WTC11 (cell line): ENCODE data around the gene FOXK1. TPM values are rescaled to one million over a fixed set of nuclear protein-coding genes. Genes with fewer than 3 reads are reported as not detected.
A peak's percentile ranks its signal among the peaks of the same experiment; 100 is the strongest.
"Not testable (repeated sequence)": the region's sequence is repeated elsewhere in the genome, so short reads cannot be mapped to it uniquely, and the experiment has no call there.

Source experiments
- ATAC-seq: fragments of 200-7000 bp; cut with Tn5 transposase; 2 replicates; pipeline ENCODE4 v1.10.0; 2021; ENCODE audit warnings: mild to moderate bottlenecking, moderate library complexity
- CTCF ChIA-PET: fragments of 300-600 bp; sonication (Branson Sonifier 250); formaldehyde crosslinking; loops from one replicate; lab custom pipeline; 2021; ENCODE audit warnings: antibody characterized with exemption; lab: Charles Lee
- POLR2A ChIA-PET: fragments of 350-600 bp; sonication (Branson Sonifier 250); formaldehyde crosslinking; loops from one replicate; lab custom pipeline; 2021; ENCODE audit warnings: antibody characterized with exemption; lab: Charles Lee
- DNase-seq: peaks from one replicate; pipeline ENCODE4 v3.0.0; 2021; ENCODE audit warnings: low spot score
- H3K27ac Mint-ChIP-seq: 2 replicates; pipeline ENCODE4 v1.8.0; 2021; ENCODE audit warnings: mixed read lengths
- H3K27me3 Mint-ChIP-seq: 2 replicates; pipeline ENCODE4 v1.8.0; 2021; ENCODE audit warnings: low read depth, mild to moderate bottlenecking, moderate library complexity, mixed read lengths
- H3K36me3 Mint-ChIP-seq: 2 replicates; pipeline ENCODE4 v1.8.0; 2021; ENCODE audit warnings: mixed read lengths
- H3K4me1 Mint-ChIP-seq: 2 replicates; pipeline ENCODE4 v1.8.0; 2022; ENCODE audit warnings: mixed read lengths
- H3K4me3 Mint-ChIP-seq: 2 replicates; pipeline ENCODE4 v1.8.0; 2021; ENCODE audit warnings: mild to moderate bottlenecking, moderate library complexity, mixed read lengths
- H3K9me3 Mint-ChIP-seq: 2 replicates; pipeline ENCODE4 v1.8.0; 2021; ENCODE audit warnings: mixed read lengths
- FOXJ3 ChIP-seq: sonication (generic); formaldehyde crosslinking; IDR thresholded peaks from 2 replicates; pipeline ENCODE4 v1.9.0; 2021; ENCODE audit warnings: missing genetic modification reagents, mild to moderate bottlenecking, borderline replicate concordance
- GABPB1 ChIP-seq: sonication (generic); formaldehyde crosslinking; IDR thresholded peaks from 2 replicates; pipeline ENCODE4 v1.8.1; 2023; ENCODE audit warnings: mild to moderate bottlenecking, missing genetic modification reagents
- MYBL2 ChIP-seq: sonication (generic); formaldehyde crosslinking; IDR thresholded peaks from 2 replicates; pipeline ENCODE4 v1.8.1; 2023; ENCODE audit warnings: mild to moderate bottlenecking, moderate library complexity, missing genetic modification reagents
- NR3C1 ChIP-seq: sonication (generic); formaldehyde crosslinking; conservative IDR thresholded peaks from 2 replicates; pipeline ENCODE4 v1.8.1; 2023; ENCODE audit warnings: low read depth, mild to moderate bottlenecking, missing genetic modification reagents
- SP1 ChIP-seq: sonication (generic); formaldehyde crosslinking; conservative IDR thresholded peaks from 2 replicates; pipeline ENCODE4 v1.8.1; 2022; ENCODE audit warnings: missing genetic modification reagents
- total RNA-seq: library from RNA; stranded (reverse); gene quantifications from 3 replicates; pipeline ENCODE4 v1.2.3, GENCODE V29; 2021
- TF ChIP-seq, protein P1 (sequence below): sonication (generic); formaldehyde crosslinking; IDR thresholded peaks from 2 replicates; pipeline ENCODE4 v1.8.1; 2022; ENCODE audit warnings: low read depth, mild to moderate bottlenecking, moderate library complexity, missing genetic modification reagents, borderline replicate concordance
- TF ChIP-seq, protein P2 (sequence below): fragments of 250-450 bp; sonication (Bioruptor Pico); IDR thresholded peaks from 2 replicates; pipeline ENCODE4 v1.9.0; 2021; ENCODE audit warnings: mild to moderate bottlenecking
- TF ChIP-seq, protein P3 (sequence below): sonication (generic); formaldehyde crosslinking; IDR thresholded peaks from 2 replicates; pipeline ENCODE4 v1.8.0; 2022; ENCODE audit warnings: missing genetic modification reagents
- TF ChIP-seq, protein P4 (sequence below): sonication (generic); formaldehyde crosslinking; IDR thresholded peaks from 2 replicates; pipeline ENCODE4 v1.8.0; 2022; ENCODE audit warnings: mild to moderate bottlenecking, missing genetic modification reagents
- TF ChIP-seq, protein P5 (sequence below): sonication (generic); formaldehyde crosslinking; IDR thresholded peaks from 2 replicates; pipeline ENCODE4 v1.8.1; 2023; ENCODE audit warnings: mild to moderate bottlenecking, moderate library complexity, missing genetic modification reagents
- TF ChIP-seq, protein P6 (sequence below): sonication (generic); formaldehyde crosslinking; IDR thresholded peaks from 2 replicates; pipeline ENCODE4 v1.8.1; 2023; ENCODE audit warnings: mild to moderate bottlenecking, missing genetic modification reagents, moderate library complexity
- TF ChIP-seq, protein P7 (sequence below): sonication (generic); formaldehyde crosslinking; IDR thresholded peaks from 2 replicates; pipeline ENCODE4 v1.8.1; 2022; ENCODE audit warnings: low read depth, missing genetic modification reagents, borderline replicate concordance

The FOXK1 gene
- total RNA-seq, 1 experiment from 2014 or later = 21.9 TPM

DNA sequence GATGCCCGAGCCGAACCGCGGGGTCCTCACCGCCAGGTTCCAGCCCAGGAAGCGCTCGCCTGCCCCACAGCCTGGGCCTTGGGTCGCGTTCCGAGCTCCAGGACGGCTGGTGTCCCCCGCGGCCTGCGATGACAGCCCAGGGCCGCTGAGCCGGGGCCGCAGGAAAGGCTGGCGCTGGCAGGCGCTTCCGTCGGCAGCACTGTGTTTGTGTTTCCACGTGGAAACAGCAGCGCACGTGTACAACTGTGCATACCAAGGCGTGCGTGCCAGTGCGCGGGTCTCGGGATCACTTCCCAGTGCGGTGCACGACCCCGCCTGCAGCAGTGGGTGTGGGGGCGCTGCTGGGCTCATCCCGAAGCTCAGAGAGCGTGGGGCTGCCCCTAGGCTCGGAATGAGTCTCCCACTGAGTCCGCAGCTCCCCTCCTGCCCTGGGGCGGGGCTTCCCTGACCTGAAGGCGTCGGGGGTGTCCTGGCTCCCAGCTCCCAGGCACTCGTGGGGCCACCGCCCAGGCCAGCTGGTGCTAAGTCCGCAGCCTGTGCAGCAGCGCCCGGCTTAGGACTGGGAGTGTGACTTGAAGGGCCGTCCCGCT, 110.5 kb downstream of the FOXK1 start (continued):
- TF ChIP-seq, protein P1, sequence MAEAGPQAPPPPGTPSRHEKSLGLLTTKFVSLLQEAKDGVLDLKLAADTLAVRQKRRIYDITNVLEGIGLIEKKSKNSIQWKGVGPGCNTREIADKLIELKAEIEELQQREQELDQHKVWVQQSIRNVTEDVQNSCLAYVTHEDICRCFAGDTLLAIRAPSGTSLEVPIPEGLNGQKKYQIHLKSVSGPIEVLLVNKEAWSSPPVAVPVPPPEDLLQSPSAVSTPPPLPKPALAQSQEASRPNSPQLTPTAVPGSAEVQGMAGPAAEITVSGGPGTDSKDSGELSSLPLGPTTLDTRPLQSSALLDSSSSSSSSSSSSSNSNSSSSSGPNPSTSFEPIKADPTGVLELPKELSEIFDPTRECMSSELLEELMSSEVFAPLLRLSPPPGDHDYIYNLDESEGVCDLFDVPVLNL (CRISPR knock-in tag) = no peak
- TF ChIP-seq, protein P2, sequence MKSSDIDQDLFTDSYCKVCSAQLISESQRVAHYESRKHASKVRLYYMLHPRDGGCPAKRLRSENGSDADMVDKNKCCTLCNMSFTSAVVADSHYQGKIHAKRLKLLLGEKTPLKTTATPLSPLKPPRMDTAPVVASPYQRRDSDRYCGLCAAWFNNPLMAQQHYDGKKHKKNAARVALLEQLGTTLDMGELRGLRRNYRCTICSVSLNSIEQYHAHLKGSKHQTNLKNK (CRISPR knock-in tag) = no peak
- TF ChIP-seq, protein P3, sequence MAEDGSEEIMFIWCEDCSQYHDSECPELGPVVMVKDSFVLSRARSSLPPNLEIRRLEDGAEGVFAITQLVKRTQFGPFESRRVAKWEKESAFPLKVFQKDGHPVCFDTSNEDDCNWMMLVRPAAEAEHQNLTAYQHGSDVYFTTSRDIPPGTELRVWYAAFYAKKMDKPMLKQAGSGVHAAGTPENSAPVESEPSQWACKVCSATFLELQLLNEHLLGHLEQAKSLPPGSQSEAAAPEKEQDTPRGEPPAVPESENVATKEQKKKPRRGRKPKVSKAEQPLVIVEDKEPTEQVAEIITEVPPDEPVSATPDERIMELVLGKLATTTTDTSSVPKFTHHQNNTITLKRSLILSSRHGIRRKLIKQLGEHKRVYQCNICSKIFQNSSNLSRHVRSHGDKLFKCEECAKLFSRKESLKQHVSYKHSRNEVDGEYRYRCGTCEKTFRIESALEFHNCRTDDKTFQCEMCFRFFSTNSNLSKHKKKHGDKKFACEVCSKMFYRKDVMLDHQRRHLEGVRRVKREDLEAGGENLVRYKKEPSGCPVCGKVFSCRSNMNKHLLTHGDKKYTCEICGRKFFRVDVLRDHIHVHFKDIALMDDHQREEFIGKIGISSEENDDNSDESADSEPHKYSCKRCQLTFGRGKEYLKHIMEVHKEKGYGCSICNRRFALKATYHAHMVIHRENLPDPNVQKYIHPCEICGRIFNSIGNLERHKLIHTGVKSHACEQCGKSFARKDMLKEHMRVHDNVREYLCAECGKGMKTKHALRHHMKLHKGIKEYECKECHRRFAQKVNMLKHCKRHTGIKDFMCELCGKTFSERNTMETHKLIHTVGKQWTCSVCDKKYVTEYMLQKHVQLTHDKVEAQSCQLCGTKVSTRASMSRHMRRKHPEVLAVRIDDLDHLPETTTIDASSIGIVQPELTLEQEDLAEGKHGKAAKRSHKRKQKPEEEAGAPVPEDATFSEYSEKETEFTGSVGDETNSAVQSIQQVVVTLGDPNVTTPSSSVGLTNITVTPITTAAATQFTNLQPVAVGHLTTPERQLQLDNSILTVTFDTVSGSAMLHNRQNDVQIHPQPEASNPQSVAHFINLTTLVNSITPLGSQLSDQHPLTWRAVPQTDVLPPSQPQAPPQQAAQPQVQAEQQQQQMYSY = no peak
- no peak for TF ChIP-seq GABPB1 (CRISPR knock-in tag)
- TF ChIP-seq, protein P4, sequence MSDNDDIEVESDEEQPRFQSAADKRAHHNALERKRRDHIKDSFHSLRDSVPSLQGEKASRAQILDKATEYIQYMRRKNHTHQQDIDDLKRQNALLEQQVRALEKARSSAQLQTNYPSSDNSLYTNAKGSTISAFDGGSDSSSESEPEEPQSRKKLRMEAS (CRISPR knock-in tag) = peak; percentile 85
- TF ChIP-seq, all 79 proteins: peak for 11

DNA sequence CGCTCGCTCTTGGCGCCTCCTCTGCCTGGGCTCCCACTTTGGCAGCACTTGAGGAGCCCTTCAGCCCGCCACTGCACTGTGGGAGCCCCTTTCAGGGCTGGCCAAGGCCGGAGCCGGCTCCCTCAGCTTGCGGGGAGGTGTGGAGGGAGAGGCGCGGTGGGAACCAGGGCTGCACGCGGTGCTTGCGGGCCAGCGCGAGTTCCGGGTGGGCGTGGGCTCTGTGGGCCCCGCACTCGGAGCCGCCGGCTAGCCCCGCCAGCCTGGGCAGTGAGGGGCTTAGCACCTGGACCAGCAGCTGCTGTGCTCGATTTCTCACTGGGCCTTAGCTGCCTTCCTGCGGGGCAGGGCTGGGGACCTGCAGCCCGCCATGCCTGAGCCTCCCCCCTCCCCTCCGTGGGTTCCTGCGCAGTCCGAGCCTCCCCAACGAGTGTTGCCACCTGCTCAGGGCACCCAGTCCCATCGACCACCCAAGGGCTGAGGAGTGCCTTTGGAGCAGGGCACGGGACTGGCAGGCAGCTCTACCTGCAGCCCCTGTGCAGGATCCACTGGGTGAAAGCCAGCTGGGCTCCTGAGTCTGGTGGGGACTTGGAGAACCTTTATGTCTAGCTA, 111.4 kb downstream of the FOXK1 start:
- not testable (repeated sequence) for H3K4me3 Mint-ChIP-seq, H3K27me3 Mint-ChIP-seq, H3K4me1 Mint-ChIP-seq, H3K27ac Mint-ChIP-seq, DNase-seq, ATAC-seq, H3K36me3 Mint-ChIP-seq, H3K9me3 Mint-ChIP-seq
- CTCF ChIA-PET = interaction anchor here (0.8 to 4.2 kb wide), 21 partner anchors 8 to 492 kb away, joined by 3 to 75 read pairs (median 10); partner anchors contain the start of genes AP5Z1, RADIL and RBAK
- POLR2A ChIA-PET = interaction anchor here (1.7 kb wide), 1 partner anchor 18 kb away, joined by 11 read pairs; the partner anchor contains the start of gene AP5Z1

DNA sequence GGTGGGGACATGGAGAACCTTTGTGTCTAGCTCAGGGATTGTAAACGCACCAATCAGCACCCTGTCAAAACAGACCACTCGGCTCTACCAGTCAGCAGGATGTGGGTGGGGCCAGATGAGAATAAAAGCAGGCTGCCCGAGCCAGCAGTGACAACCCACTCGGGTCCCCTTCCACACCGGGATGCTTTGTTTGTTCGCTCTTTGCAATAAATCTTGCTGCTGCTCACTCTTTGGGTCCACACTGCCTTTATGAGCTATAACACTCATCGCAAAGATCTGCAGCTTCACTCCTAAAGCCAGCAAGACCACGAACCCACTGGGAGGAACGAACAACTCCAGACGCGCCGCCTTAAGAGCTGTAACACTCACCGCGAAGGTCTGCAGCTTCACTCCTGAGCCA, 112.1 kb downstream of the FOXK1 start:
- H3K4me3 Mint-ChIP-seq, H3K36me3 Mint-ChIP-seq, H3K4me1 Mint-ChIP-seq, POLR2A ChIA-PET, ATAC-seq, DNase-seq, H3K27me3 Mint-ChIP-seq, H3K9me3 Mint-ChIP-seq: not testable (repeated sequence)
- CTCF ChIA-PET = interaction anchor here (0.8 to 4.2 kb wide), 5 partner anchors 10 to 446 kb away, joined by 3 to 72 read pairs (median 32); partner anchors contain the start of gene RADIL
- H3K27ac Mint-ChIP-seq = peak overlapping the region; percentile 26; the same call in 1 of the 2 replicates

DNA sequence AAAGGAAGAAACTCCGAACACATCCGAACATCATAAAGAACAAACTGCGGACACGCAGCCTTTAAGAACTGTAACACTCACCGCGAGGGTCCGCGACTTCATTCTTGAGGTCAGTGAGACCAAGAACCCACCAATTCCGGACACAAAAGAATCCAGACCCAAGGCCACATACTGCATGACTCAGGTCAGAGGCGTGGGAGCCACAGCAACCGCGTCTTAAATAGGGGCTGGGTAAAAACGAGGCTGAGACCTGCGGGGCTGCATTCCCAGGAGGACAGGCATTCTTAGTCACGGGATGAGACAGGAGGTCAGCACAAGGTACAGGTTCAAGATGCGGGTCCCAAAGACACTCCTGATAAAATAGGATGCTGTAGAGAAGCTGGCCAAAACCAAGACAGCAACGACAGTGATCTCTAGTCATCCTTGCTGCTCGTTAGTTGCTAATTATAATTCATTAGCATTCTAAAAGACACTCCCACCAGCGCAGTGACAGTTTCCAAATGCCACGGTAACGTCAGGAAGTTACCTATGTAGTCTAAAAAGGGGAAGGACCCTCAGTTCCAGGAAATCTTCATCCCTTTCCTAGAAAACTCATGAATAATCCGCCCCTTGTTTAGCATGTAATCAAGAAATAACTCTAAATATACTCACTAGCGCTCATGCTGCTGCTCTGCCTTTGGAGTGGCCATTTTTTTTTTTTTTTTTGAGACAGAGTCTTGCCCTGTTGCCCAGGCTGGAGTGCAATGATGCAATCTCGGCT, 112.7 kb downstream of the FOXK1 start:
- DNase-seq (no peak), ATAC-seq (no peak)
- no peak overlapping the region for H3K4me3 Mint-ChIP-seq
- peaks cover 3% of the 10 kb centered on the region; the same call in 1 of the 2 replicates for H3K36me3 Mint-ChIP-seq
- H3K27me3 Mint-ChIP-seq = no peaks in the 10 kb centered on the region
- H3K27ac Mint-ChIP-seq = peak overlapping the region; percentile 26; the same call in 1 of the 2 replicates
- ChIA-PET CTCF (interaction anchor here (0.8 to 4.2 kb wide), 3 partner anchors 35 to 445 kb away, joined by 3 to 72 read pairs (median 3); partner anchors contain the start of gene RADIL), POLR2A (no interaction called here)
- TF ChIP-seq MYBL2 = no peak
- no peak for TF ChIP-seq SP1
- TF ChIP-seq, protein P5, sequence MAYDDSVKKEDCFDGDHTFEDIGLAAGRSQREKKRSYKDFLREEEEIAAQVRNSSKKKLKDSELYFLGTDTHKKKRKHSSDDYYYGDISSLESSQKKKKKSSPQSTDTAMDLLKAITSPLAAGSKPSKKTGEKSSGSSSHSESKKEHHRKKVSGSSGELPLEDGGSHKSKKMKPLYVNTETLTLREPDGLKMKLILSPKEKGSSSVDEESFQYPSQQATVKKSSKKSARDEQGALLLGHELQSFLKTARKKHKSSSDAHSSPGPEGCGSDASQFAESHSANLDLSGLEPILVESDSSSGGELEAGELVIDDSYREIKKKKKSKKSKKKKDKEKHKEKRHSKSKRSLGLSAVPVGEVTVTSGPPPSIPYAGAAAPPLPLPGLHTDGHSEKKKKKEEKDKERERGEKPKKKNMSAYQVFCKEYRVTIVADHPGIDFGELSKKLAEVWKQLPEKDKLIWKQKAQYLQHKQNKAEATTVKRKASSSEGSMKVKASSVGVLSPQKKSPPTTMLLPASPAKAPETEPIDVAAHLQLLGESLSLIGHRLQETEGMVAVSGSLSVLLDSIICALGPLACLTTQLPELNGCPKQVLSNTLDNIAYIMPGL (CRISPR knock-in tag) = no peak
- TF ChIP-seq NR3C1 (CRISPR knock-in tag) = no peak
- no peak for TF ChIP-seq FOXJ3
- TF ChIP-seq, protein P6, sequence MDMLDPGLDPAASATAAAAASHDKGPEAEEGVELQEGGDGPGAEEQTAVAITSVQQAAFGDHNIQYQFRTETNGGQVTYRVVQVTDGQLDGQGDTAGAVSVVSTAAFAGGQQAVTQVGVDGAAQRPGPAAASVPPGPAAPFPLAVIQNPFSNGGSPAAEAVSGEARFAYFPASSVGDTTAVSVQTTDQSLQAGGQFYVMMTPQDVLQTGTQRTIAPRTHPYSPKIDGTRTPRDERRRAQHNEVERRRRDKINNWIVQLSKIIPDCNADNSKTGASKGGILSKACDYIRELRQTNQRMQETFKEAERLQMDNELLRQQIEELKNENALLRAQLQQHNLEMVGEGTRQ (CRISPR knock-in tag) = no peak
- TF ChIP-seq, protein P7, sequence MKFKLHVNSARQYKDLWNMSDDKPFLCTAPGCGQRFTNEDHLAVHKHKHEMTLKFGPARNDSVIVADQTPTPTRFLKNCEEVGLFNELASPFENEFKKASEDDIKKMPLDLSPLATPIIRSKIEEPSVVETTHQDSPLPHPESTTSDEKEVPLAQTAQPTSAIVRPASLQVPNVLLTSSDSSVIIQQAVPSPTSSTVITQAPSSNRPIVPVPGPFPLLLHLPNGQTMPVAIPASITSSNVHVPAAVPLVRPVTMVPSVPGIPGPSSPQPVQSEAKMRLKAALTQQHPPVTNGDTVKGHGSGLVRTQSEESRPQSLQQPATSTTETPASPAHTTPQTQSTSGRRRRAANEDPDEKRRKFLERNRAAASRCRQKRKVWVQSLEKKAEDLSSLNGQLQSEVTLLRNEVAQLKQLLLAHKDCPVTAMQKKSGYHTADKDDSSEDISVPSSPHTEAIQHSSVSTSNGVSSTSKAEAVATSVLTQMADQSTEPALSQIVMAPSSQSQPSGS (CRISPR knock-in tag) = no peak
- no peaks in the 10 kb centered on the region for H3K9me3 Mint-ChIP-seq
- H3K4me1 Mint-ChIP-seq = peaks cover 5% of the 10 kb centered on the region
